HFFc6 (cell line): ENCODE results near the gene GALNT17. TPM values are rescaled to one million over a fixed set of nuclear protein-coding genes. Genes with fewer than 3 reads are reported as not detected.

Source experiments
- DNase-seq: peaks from one replicate; pipeline ENCODE4 v3.0.0-alpha.2; 2018
- H3K27ac Mint-ChIP-seq: 2 replicates; pipeline ENCODE4 v1.8.0; 2020; ENCODE audit warnings: mild to moderate bottlenecking, mixed read lengths
- H3K27me3 Mint-ChIP-seq: 2 replicates; pipeline ENCODE4 v1.8.0; 2021; ENCODE audit warnings: mild to moderate bottlenecking, moderate library complexity, mixed read lengths; ENCODE audit not compliant: insufficient read depth
- H3K36me3 Mint-ChIP-seq: 2 replicates; pipeline ENCODE4 v1.8.0; 2021; ENCODE audit warnings: low read depth, mixed read lengths
- H3K4me1 Mint-ChIP-seq: 2 replicates; pipeline ENCODE4 v1.8.0; 2020; ENCODE audit warnings: low read depth, mixed read lengths
- H3K4me3 Mint-ChIP-seq: 2 replicates; pipeline ENCODE4 v1.8.0; 2020; ENCODE audit warnings: mild to moderate bottlenecking, moderate library complexity, mixed read lengths
- H3K9me3 Mint-ChIP-seq: 2 replicates; pipeline ENCODE4 v1.8.0; 2020; ENCODE audit warnings: mild to moderate bottlenecking, mixed read lengths
- CTCF ChIP-seq: fragments of 200-600 bp; sonication (generic); IDR thresholded peaks from 2 replicates; pipeline ENCODE4 v1.5.0; 2021; ENCODE audit warnings: antibody characterized with exemption, mild to moderate bottlenecking
- total RNA-seq, 6 experiments: library from RNA; stranded (reverse); fragmentation: NEBNext Ultra II Directional; extraction: Animal tissue kit (Norgen Biotek cat#: 25700); gene quantifications; 2 replicates in 1 of 6; 3 replicates in 5 of 6; pipeline ENCODE4 v1.2.3, GENCODE V29; 2021

The GALNT17 gene
- total RNA-seq, 6 experiments from 2014 or later: not detected

- no peaks in the 10 kb centered on the region for H3K4me1 Mint-ChIP-seq
- no peak overlapping the region for H3K27ac Mint-ChIP-seq
- DNase-seq: no peak
- no peaks in the 10 kb centered on the region for H3K27me3 Mint-ChIP-seq
- no peak overlapping the region for H3K4me3 Mint-ChIP-seq
- no peak for TF ChIP-seq CTCF
- no peaks in the 10 kb centered on the region for H3K36me3 Mint-ChIP-seq
- peaks cover 42% of the 10 kb centered on the region for H3K9me3 Mint-ChIP-seq
Measured at GRCh38 chr7:71616217-71616616, 484.3 kb downstream of the GALNT17 start.

- Mint-ChIP-seq H3K9me3 (peaks cover 33% of the 10 kb centered on the region), H3K27me3 (no peaks in the 10 kb centered on the region), H3K36me3 (no peaks in the 10 kb centered on the region), H3K4me1 (no peaks in the 10 kb centered on the region), H3K4me3 (no peak overlapping the region), H3K27ac (no peak overlapping the region)
- no peak for TF ChIP-seq CTCF
- DNase-seq: no peak
Measured at GRCh38 chr7:71618278-71618677, 486.3 kb downstream of the GALNT17 start.

- H3K27me3 Mint-ChIP-seq: peaks cover 1% of the 10 kb centered on the region
- no peak overlapping the region for H3K4me3 Mint-ChIP-seq
- H3K9me3 Mint-ChIP-seq: peaks cover 39% of the 10 kb centered on the region
- DNase-seq: no peak
- TF ChIP-seq CTCF: no peak
- H3K36me3 Mint-ChIP-seq: peaks cover 7% of the 10 kb centered on the region; the same call in 1 of the 2 replicates
- H3K4me1 Mint-ChIP-seq: no peaks in the 10 kb centered on the region
- H3K27ac Mint-ChIP-seq: no peak overlapping the region
Measured at GRCh38 chr7:71625545-71625944, 493.6 kb downstream of the GALNT17 start.

GRCh38 chr7:71626206-71626605 is 494.3 kb downstream of the GALNT17 start:
- no peak for DNase-seq
- H3K9me3 Mint-ChIP-seq: peaks cover 37% of the 10 kb centered on the region
- TF ChIP-seq CTCF: no peak
- H3K4me1 Mint-ChIP-seq: no peaks in the 10 kb centered on the region
- H3K4me3 Mint-ChIP-seq: no peak overlapping the region
- no peak overlapping the region for H3K27ac Mint-ChIP-seq
- H3K36me3 Mint-ChIP-seq: peaks cover 7% of the 10 kb centered on the region; the same call in 1 of the 2 replicates
- H3K27me3 Mint-ChIP-seq: peaks cover 1% of the 10 kb centered on the region

- no peak for TF ChIP-seq CTCF
- Mint-ChIP-seq H3K4me1 (no peaks in the 10 kb centered on the region), H3K27me3 (peaks cover 1% of the 10 kb centered on the region), H3K27ac (no peak overlapping the region), H3K9me3 (peaks cover 41% of the 10 kb centered on the region), H3K4me3 (no peak overlapping the region), H3K36me3 (peaks cover 7% of the 10 kb centered on the region; the same call in 1 of the 2 replicates)
- no peak for DNase-seq
Measured at GRCh38 chr7:71627651-71628050, 495.7 kb downstream of the GALNT17 start.

- Mint-ChIP-seq H3K27me3 (no peaks in the 10 kb centered on the region; the same call in 1 of the 2 replicates), H3K27ac (no peak overlapping the region), H3K4me1 (peaks cover 12% of the 10 kb centered on the region), H3K9me3 (peaks cover 46% of the 10 kb centered on the region), H3K4me3 (no peak overlapping the region), H3K36me3 (no peaks in the 10 kb centered on the region)
- DNase-seq: no peak
- no peak for TF ChIP-seq CTCF
Measured at GRCh38 chr7:71630516-71630915, 498.6 kb downstream of the GALNT17 start.
